Right renal pelvis (tissue), 4 donors: ENCODE measurements around the gene GPD1. TPM values are rescaled to one million over a fixed set of nuclear protein-coding genes. Genes with fewer than 3 reads are reported as not detected.
"Not testable (repeated sequence)": the region's sequence is repeated elsewhere in the genome, so short reads cannot be mapped to it uniquely, and the experiment has no call there.

Experiments
- DNase-seq, 4 donors: peaks; one replicate each; pipeline ENCODE4 v3.0.0-alpha.2; 2013; ENCODE audit warnings: low read depth in 4 of 4, low spot score in 3 of 4, missing footprints in 1 of 4
- polyA plus RNA-seq, 4 donors: library from polyadenylated mRNA; unstranded; fragments of 120-200 nt; gene quantifications; one replicate each; pipeline ENCODE4 v1.2.1, GENCODE V29; 2013; ENCODE audit not compliant: insufficient read length in 4 of 4

Gene GPD1
- polyA plus RNA-seq, 4 donors = 52.2 to 82.4 (median 64.7) TPM

GRCh38 chr12:50073206-50073605, 30.6 kb upstream of the GPD1 start:
- DNase-seq = no peak

- no peak for DNase-seq
Measured at GRCh38 chr12:50073712-50074111, 30.1 kb upstream of the GPD1 start.

- peak in 2 of 4 donors; percentile 62 to 68 for DNase-seq
Measured at GRCh38 chr12:50074936-50075807, 28.6 kb upstream of the GPD1 start.

GRCh38 chr12:50075808-50076170, 28.0 kb upstream of the GPD1 start:
- DNase-seq = no peak

- no peak for DNase-seq
Measured at GRCh38 chr12:50077099-50077498, 26.7 kb upstream of the GPD1 start.

GRCh38 chr12:50078281-50078680, 25.5 kb upstream of the GPD1 start:
- no peak for DNase-seq

GRCh38 chr12:50079771-50080170, 24.0 kb upstream of the GPD1 start:
- DNase-seq = no peak

- no peak for DNase-seq
Measured at GRCh38 chr12:50081096-50081808, 22.6 kb upstream of the GPD1 start.

- no peak for DNase-seq
Measured at GRCh38 chr12:50082644-50083043, 21.2 kb upstream of the GPD1 start.

GRCh38 chr12:50083301-50083700, 20.5 kb upstream of the GPD1 start:
- no peak for DNase-seq

GRCh38 chr12:50084409-50084774, 19.4 kb upstream of the GPD1 start:
- not testable (repeated sequence) for DNase-seq

- DNase-seq = peak; percentile 80 to 88 (median 86)
Measured at GRCh38 chr12:50084775-50085614, 18.8 kb upstream of the GPD1 start, which contains the start of gene SMARCD1. Gene SMARCD1, plus strand, starts transcription at chr12:50085342. Its CDS starts 28 bp downstream, at chr12:50085370.

- no peak for DNase-seq
Measured at GRCh38 chr12:50085615-50086072, 18.2 kb upstream of the GPD1 start.

GRCh38 chr12:50086148-50086547, 17.7 kb upstream of the GPD1 start:
- DNase-seq = no peak

- no peak for DNase-seq
Measured at GRCh38 chr12:50087151-50087550, 16.7 kb upstream of the GPD1 start.

GRCh38 chr12:50087995-50088394, 15.8 kb upstream of the GPD1 start:
- no peak for DNase-seq

- DNase-seq = no peak
Measured at GRCh38 chr12:50088577-50089335, 15.1 kb upstream of the GPD1 start.

GRCh38 chr12:50089730-50090129, 14.1 kb upstream of the GPD1 start:
- no peak for DNase-seq

- no peak for DNase-seq
Measured at GRCh38 chr12:50090391-50090790, 13.4 kb upstream of the GPD1 start.

GRCh38 chr12:50097952-50098351, 5.9 kb upstream of the GPD1 start:
- no peak for DNase-seq
